Retinal pigment epithelial cell (primary cell): Measurements from ENCODE around the gene C1QTNF1.

Experiments used
- DNase-seq: peaks from one replicate; pipeline ENCODE4 v3.0.0-alpha.2; 2010; ENCODE audit warnings: low read depth
- H3K4me3 ChIP-seq: 2 replicates; pipeline ENCODE4 v1.5.1; 2011; ENCODE audit warnings: mild to moderate bottlenecking, low read length, control low read depth, moderate library complexity
- TF ChIP-seq, protein P1 (sequence below): conservative IDR thresholded peaks from 2 replicates; pipeline ENCODE4 v1.5.1; 2011; ENCODE audit warnings: low read depth, low read length, control low read depth, inconsistent platforms

C1QTNF1 gene

DNA sequence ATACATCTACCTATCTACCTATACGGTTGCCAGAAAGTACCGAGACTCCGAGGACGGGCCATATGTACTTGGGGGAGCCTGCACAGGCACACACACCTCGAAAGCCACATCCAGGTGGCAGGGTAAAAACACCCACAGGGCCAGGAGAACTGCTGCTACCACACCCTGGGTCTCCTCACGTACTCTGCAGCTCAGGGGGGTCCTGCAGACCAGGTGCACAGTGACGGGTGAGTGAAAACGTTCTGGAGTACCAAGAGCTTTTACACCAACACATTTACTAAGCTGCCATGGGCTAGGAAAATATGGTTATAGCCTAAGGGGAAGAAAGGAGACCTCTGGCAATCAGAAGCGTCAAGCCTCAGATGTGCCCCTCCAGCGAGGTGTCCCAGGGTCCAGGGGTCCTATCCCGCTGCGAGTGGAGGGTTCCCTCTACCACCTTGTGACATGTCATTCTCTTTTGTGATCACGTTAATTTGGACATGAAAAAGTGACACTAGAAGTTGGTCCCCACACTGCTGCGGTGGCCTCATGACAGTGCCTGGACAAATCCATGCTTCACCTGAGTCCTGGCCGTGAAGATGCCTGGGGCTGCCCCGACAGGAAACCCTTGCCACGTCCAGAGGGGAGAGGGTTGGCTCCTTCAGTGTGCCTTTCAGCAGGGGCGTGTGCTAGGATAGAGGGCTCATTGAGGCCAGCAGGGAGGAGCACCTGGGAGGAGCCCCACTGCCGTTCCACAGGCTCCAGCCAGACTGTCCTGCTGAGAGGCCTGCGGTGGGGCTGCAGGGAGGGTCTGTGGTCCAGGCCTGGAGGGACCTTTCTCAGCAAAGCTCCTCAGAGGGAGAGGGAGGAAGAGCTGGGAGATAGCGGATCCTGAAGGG, 16.2 kb upstream of the C1QTNF1 start:
- no peak overlapping the region for H3K4me3 ChIP-seq
- no peak for DNase-seq
- TF ChIP-seq, protein P1, sequence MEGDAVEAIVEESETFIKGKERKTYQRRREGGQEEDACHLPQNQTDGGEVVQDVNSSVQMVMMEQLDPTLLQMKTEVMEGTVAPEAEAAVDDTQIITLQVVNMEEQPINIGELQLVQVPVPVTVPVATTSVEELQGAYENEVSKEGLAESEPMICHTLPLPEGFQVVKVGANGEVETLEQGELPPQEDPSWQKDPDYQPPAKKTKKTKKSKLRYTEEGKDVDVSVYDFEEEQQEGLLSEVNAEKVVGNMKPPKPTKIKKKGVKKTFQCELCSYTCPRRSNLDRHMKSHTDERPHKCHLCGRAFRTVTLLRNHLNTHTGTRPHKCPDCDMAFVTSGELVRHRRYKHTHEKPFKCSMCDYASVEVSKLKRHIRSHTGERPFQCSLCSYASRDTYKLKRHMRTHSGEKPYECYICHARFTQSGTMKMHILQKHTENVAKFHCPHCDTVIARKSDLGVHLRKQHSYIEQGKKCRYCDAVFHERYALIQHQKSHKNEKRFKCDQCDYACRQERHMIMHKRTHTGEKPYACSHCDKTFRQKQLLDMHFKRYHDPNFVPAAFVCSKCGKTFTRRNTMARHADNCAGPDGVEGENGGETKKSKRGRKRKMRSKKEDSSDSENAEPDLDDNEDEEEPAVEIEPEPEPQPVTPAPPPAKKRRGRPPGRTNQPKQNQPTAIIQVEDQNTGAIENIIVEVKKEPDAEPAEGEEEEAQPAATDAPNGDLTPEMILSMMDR, result no peak

DNA sequence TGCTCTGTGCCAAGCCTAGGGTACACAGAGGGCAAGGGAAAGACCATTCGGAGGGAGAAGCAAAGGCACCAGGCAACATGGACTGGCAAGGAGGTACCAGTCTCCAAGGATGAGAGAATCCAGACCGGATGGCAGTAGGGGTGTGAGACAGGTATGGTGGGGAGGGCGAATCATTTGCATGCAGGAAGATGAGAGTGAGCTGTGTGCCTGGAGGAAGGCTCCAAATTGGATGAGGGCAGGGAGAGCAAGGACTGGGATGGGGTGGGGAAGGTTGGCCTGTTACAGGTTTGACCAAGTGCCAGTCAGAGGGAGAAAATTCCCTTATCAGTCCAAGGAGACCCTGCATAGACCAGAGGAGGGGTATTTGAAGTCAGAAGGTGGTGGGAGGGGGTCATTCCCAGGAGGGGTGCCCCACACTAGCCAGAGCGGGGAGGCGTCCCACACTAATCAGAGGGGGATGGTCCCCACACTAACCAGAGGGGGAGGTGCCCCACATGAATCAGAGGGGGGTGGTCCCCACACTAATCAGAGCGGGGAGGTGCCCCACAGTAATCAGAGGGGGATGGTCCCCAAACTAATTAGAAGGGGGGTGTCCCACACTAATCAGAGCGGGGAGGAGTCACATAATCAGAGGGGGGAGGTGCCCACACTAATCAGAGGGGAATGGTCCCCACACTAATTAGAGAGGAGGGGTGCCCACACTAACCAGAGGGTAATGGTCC, 15.1 kb upstream of the C1QTNF1 start:
- no peak for DNase-seq
- H3K4me3 ChIP-seq, result peak overlapping the region; percentile 96
- TF ChIP-seq, protein P1, result no peak

DNA sequence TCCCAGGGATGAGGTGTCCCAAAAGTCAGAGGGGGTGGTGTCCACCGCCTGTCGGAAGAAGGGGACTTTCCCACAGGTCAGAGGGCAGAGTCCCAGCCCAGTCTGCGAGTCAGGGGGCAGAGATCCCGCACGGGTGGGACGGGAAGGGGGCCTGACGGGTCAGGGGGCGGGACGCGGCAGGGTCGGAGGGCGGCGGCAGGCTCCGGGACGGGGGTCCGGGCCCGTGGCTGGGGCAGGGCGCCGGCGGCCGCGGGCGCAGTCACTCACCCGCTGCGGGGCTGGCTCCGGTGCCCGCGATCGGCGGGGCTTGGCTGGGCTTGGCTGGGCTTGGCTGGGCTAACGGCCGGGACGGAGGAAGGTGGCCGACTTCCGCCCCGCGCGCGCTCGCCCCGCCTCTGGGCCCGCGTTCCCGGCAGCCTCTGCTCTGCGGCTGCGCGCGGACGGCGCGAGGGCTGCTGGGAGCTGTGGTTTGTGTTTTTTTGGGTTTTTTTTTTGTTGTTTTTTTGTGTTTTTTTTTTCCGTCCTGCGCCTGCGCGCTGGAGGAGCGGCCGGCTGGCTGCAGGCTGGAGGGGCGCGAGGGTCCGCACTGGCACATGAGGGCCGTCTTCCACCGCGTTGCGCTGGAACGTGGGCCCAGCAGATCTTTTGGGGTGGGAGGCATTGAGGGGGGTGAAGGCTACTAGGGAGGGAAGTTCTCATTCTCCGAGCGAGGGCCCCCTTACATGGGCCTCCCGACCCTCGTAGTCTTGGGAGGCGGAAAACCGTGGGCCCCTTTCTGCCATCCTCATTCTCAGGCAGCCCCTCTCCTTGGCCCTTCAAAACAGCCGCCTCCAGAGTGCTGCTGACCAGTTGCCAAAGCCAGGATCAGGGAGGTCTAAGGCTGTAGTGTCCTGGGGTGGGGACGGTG, 14.3 kb upstream of the C1QTNF1 start, which contains the start of gene CANT1:
TSS of gene CANT1 (minus strand) at position 368 of the 907 bp plus-strand sequence. CDS start 12,142 bp downstream, outside the sequence.
- TF ChIP-seq, protein P1, result no peak
- DNase-seq, result no peak
- H3K4me3 ChIP-seq, result peak within 1 kb of the TSS; percentile 96

DNA sequence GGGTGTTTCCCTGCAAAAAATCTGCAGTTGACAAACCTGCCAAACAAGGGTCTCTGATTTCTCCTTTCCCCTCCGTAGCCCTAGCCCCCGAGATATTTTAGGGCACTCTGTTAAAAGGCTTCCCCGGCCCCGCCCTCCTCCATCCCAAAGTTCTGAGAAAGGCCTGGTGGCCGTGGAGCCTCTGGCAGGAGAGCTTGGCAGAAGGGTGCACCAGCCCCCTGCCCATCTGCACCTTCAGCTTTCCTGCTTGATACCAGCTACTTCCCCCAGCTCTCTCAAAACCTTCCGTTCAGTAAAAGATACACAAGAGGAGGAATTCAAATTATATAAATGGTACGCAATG, 13.7 kb upstream of the C1QTNF1 start:
- no peak for DNase-seq
- TF ChIP-seq, protein P1, result no peak
- H3K4me3 ChIP-seq, result peak overlapping the region; percentile 96

DNA sequence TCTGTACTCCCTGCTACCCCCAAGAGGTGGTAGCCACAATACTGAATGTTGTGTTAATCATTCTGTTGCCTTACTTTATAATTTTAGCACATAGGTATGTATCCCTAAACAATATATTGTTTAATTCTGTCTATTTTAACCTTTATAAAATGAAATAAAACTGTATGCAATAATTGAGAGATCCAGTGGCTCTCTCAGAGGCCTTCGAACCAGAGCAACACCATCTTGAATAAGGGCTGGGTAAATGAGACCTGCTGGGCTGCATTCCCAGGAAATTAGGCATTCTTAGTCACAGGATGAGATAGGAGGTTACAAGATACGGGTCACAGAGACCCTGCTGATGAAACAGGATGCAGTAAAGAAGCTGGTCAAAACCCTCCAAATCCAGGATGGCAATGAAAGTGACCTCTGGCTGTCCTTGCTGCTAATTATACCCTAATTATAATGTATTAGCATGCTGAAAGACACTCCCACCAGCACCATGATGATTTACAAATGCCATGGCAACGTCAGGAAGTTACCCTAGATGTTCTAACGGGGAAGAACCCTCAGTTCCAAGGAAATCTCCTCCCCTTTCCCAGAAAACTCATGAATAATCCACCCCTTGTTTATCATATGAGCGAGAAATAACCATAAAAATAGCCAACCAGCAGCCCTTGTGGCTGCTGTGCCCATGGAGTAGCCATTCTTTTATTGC, 12.4 kb upstream of the C1QTNF1 start:
- TF ChIP-seq, protein P1, result no peak
- no peak for DNase-seq
- H3K4me3 ChIP-seq, result no peak overlapping the region

DNA sequence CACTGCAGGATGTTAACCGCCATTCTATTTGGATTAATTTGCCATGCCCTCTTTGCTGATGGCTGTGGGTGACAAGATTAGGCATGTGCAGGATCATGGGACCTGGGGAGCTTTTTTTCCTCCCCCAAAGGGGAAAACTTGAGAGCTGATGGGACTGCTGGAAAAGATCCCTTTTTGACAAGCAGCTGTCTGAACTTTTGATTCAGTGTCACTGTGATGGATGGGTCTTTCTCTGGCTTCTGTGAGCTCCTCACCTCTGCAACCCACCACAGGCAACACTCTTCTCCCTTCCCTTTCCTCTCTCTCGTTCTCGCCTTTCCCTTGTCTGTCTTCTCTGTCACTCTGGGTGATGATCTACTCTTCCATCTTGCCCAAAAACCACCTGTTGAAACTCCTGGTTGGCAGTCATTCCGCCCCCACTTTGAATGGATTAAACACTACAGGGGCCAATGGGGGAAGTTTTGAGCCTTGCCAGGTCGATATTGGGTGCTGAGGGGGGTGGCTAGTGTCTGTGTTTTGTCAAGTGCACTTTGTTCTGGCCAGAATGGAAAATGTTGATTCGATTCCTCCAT, 11.3 kb upstream of the C1QTNF1 start:
- no peak for DNase-seq
- H3K4me3 ChIP-seq, result no peak overlapping the region
- TF ChIP-seq, protein P1, result no peak
